ENCODE data around the gene MRPS35.
A peak's percentile ranks its signal among the peaks of the same experiment; 100 is the strongest.

Gene MRPS35

GRCh38 chr12:27754795-27755194 lies 44.2 kb downstream of the MRPS35 start:
- H3K27ac ChIP-seq: no peak overlapping the region
- no peak for TF ChIP-seq ZFX (IDR thresholded peaks at IDR 0.05; ENCODE audit: borderline replicate concordance)
- no peak for TF ChIP-seq CTCF (IDR thresholded peaks at IDR 0.05)

GRCh38 chr12:27756670-27757195 lies 46.1 kb downstream of the MRPS35 start:
- peak overlapping the region; percentile 3; the same call in 1 of the 2 replicates for H3K27ac ChIP-seq
- TF ChIP-seq CTCF (IDR thresholded peaks at IDR 0.05): no peak
- TF ChIP-seq ZFX (IDR thresholded peaks at IDR 0.05; ENCODE audit: borderline replicate concordance): no peak

- TF ChIP-seq ZFX (IDR thresholded peaks at IDR 0.05; ENCODE audit: borderline replicate concordance): no peak
- no peak for TF ChIP-seq CTCF (IDR thresholded peaks at IDR 0.05)
- no peak overlapping the region for H3K27ac ChIP-seq
Measured at GRCh38 chr12:27762757-27763156, 52.1 kb downstream of the MRPS35 start.

GRCh38 chr12:27766587-27766986 lies 56.0 kb downstream of the MRPS35 start:
- no peak overlapping the region for H3K27ac ChIP-seq
- TF ChIP-seq CTCF (IDR thresholded peaks at IDR 0.05) (no peak), ZFX (IDR thresholded peaks at IDR 0.05; ENCODE audit: borderline replicate concordance) (no peak)

GRCh38 chr12:27769142-27769673 lies 58.6 kb downstream of the MRPS35 start:
- TF ChIP-seq CTCF (IDR thresholded peaks at IDR 0.05) (no peak), ZFX (IDR thresholded peaks at IDR 0.05; ENCODE audit: borderline replicate concordance) (no peak)
- H3K27ac ChIP-seq: no peak overlapping the region

GRCh38 chr12:27771481-27772327 lies 61.1 kb downstream of the MRPS35 start:
- TF ChIP-seq ZFX (IDR thresholded peaks at IDR 0.05; ENCODE audit: borderline replicate concordance) (no peak), CTCF (IDR thresholded peaks at IDR 0.05) (no peak)
- no peak overlapping the region for H3K27ac ChIP-seq

Data from 22Rv1 (cell line).